NOMO-1 treated with DMSO at 0.1 percent for 48 hours (cell line): Measurements from ENCODE around the gene PHACTR3.

Experiments used
- DNase-seq: peaks from one replicate; lab custom pipeline; 2025; ENCODE audit not compliant: unreplicated experiment; lab: John Stamatoyannopoulos, UW

The PHACTR3 gene

DNA sequence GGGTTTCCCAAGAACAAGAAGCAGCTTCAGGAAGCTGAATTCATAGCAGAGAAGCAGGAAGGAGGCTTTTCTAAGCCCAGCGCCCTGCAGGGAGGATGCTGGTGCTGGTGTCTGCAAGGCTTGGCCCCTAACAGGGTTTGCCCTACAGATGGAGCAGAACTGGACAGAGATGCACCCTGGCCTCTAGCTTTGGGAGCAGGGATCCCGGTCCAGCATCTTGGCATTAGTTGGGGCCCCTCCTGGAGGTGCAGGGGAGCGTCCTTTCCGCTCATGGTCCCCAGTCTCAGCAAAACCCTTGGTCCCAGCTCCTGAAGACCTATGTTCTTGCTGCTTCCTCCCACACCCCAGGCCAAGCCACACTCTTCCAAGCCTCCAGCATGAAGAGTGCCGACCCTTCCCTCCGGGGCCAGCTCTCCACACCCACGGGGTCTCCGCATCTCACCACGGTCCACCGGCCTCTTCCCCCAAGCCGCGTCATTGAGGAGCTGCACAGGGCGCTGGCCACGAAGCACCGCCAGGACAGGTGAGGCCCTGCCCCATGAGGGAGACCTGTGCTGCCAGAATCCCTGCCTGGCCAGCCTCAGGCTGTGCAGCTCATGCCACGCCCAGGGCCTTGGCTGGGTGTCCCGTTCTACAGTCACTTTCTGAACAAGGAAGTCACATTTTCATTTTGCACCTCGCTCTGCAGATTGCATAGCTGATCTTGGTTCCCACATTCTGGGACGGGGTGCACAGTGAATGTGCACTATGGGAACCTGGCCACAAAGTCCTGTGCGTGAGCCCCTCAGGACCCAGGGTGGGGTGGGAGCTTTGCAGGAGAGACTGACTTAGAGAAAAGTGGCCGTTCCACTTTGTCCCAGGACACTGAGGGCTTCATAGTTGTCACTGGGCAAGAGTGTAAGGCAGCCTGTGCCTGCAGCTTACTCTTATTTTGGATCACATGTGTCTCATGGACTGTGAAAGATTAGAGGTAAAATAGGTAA lies 168.9 kb downstream of the PHACTR3 start:
- no peak for DNase-seq

DNA sequence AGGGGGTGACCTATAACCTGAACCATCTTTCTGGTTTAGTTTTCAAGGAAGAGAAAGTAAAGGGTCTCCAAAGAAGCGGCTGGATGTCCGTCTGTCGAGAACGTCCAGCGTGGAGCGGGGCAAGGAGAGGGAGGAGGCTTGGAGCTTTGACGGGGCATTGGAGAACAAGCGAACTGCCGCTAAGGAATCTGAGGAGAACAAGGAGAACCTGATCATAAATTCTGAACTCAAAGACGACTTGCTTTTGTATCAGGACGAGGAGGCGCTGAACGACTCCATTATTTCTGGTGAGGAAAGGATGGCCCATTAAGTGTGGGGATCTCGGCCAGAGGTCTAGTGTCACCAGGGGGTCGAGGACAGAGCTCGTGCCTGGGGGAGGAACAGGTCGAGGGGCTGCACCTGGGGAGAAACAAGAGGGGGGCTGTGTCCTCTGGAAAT lies 169.9 kb downstream of the PHACTR3 start:
- DNase-seq, result no peak

GRCh38 chr20:59774921-59775686 lies 170.8 kb downstream of the PHACTR3 start:
- no peak for DNase-seq

DNA sequence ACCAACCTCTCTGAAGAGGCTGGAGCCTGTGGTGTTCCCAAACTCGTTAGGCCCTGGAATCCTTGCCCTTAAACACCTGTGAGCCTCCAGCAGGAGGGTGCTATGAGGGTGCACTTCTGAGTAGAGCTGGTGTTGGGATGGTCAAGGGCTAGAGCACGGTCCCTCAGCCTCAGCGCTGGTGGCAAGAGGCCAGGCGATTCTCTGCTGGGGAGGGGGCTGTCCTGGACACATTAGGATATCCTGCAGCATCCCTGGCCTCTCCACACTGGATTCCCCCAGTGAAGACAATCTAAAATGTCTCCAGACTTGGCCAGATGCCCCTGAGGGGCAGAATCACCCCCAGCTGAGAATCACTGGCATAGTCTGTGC lies 171.3 kb downstream of the PHACTR3 start:
- DNase-seq, result no peak

DNA sequence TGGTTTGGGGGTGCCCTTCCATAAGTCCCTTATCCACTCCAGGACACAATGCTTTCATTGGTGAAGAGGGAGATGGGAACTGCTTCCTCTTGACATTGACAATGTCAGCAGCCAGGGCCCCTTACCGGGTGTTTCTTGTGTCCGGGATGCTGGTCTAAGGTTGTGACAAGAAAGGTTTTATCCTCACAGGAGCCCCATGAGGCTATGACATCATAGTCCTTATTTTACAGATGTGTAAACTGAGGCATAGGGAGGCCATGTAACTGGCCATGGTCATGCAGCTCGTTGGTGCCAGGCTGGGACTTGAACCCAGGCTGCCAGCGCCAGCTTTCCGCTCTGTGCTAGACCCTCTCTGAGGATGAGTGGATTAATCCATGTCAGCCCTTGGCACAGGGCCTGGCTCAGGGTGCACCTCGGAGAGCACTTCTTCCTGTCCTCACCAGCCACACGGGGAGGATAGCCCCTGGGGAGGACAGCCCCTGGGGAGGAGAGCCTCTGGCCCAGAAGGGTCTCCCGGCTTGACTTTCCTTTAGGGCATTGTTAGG lies 171.8 kb downstream of the PHACTR3 start:
- no peak for DNase-seq

DNA sequence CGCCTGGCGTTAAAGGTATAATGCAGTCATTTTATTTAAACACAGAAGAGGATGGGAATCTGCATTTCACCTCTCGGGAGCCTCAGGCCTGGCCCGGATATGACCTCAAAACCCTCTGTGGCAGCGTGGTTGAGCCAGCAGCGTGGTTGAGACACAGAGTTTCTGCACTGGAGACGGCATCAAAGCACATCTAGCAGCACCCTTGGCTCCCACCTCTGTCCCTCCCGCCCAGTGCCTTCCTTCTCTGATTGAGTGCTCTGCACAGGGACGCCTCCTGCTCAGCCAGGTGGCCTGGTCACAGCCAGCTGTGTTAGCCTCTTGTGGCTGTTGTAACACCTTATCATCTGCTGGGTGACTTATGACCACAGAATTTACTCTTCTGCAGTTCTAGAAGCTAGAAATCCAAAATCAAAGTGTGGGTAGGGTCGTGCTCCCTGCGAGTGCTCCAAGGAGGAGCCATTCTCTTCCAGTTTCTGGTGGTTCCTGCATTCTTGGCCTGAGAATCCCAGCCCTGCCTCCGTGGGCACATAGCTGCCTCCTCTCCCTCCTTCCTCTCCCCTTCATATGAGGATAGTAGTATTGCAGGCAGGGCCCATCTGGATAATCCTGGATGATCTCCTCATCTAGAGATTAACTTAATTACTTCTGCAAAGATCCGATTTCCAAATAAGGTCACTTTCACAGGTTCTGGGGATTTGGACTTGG lies 172.4 kb downstream of the PHACTR3 start:
- no peak for DNase-seq

- no peak for DNase-seq
These were observed 173.0 kb downstream of the PHACTR3 start for GRCh38 chr20:59777331-59777725.

DNA sequence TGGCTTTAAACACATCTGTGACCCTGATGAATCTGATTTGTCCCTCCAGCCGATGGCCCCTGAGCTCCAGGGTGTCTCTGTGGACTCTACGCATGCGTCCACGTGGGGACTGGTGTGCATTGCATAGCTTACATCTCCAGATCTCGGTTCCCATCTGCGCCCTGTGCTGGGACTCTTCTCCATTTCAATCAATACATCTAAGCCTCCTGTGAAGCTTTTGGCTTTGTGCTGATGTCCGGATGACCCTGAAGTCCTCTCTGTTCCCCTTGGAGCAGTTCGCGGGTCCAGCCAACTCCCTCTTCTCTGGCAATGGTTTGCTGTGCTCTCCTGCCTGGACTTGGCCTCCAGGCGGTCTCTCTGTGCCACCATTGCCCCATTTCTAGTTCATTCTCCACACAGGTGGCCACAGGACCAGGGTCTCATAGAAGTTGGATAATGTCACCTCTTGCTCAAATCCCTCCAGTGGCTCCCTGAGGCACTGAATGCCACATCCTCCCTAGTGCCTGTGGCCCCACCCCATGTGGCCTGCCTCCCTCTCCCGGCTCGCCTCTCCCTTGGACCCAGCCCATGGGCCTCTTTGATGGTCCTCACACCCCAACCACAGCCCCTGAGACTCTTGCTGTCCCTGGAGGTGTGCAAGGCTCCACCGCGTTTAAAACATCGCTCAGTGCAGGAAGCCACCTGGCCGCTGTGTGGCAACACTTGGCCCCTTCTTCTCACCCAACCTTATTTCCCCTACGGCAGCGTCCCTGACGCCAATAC lies 173.7 kb downstream of the PHACTR3 start:
- no peak for DNase-seq

DNA sequence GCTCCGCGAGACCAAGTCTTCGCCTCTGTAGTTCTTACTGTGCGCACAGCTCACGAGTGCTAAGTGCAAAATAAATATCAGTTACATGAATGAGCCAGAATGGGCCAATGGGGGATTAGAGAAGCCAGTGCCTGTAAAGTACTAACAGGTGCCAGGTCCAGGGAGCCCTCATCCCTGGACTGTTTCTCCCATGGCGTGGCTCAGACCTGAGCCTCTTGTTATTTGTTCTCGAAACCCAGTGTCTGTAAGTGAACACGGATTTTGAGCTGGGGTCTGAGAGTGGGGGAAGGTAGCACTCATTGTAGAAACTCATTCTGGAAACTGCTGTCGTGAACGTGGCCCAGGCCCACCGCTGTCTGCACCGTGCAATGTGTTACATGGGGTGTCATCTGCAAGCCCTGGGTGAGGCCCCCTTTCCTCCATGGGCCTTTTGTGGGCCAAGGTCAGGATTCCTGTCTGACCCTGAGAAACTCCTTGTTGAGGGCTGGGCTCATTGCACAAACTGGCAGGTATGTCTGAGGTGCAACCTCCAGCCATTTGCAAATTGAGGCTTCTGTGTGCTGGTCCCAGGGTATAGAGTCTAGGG lies 174.4 kb downstream of the PHACTR3 start:
- no peak for DNase-seq

- DNase-seq, result no peak
These were observed 175.5 kb downstream of the PHACTR3 start for GRCh38 chr20:59779656-59780380.

- DNase-seq, result no peak
These were observed 176.3 kb downstream of the PHACTR3 start for GRCh38 chr20:59780494-59781185.

GRCh38 chr20:59781226-59781625 lies 176.9 kb downstream of the PHACTR3 start:
- no peak for DNase-seq

- DNase-seq, result no peak
These were observed 178.8 kb downstream of the PHACTR3 start for GRCh38 chr20:59782986-59783640.

DNA sequence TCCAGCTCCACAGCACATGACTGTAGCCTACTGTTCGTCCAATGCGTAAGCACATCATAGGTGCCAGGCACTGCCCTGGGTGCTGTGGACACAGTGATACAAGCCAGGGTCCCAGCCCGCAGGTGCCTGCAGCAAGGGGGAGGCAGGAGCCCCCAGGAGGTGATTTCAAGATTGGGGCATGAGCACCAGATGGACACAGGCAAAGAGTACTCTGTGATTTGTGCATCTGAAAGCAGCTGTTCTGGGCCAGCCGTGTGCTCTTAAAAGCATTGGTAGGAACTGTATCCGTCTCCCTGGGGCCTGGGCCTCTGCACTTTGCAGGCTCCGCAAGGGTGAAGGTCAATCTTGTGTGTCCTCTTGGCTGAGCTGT lies 179.3 kb downstream of the PHACTR3 start:
- no peak for DNase-seq

DNA sequence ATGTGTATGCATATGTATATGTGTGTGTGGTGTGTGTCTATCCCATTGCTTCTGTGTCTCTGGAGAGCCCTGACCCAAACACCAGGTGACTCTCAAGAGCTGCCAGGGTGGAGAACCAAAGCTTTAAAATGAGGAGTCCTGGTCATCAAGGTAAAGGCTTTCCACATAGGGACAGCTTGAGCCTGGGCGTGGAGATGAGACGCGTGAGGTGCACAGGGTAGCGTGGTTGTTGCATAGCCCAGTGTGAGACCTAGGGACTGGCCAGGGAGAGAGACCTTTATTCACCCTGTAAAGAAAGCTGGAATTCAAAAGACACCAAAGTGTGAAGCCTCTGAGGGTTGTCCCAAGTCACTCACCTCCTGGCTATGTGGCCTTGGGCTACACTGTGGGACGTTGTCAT lies 180.0 kb downstream of the PHACTR3 start:
- no peak for DNase-seq

DNA sequence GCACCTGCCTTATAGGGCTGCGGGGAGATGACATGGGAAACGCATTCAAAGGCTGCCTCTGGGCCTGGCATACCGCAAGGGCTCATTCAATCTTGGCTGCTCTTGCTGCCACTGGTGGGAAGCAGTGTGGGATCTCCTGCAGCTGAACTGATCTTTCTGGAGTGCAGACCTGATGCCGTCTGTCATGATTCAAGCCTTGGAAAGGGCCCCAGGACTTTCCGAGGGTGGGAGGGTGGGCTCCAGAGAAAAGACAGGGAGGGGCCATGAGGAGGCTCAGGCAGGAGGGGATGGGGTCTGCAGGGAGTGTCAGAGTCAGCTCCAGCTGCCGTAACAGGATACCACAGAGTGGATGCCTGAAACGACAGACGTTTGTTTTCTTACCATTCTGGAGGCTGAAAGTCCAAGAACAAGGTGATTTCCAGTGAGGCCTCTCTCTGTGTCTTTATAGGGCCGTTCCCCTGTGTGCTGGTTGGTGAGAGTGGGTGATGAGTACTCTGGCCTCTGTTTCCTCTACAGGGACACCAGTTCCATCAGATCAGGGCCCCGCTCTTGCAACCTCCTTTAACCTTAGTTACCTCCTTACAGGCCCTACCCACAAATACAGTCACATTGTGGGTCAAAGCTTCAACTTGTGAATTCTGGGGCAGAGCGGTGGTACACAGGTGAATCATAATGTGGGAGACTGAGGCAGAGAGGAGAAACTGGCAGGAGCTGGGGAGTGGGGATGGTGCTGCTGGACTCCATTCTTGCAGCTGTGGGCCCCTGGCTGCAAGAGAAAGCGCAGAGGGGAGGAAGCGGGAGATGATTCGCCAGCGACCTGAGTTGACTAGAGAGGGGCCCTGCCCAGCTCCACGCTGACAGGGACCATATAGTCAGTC lies 180.7 kb downstream of the PHACTR3 start:
- no peak for DNase-seq

DNA sequence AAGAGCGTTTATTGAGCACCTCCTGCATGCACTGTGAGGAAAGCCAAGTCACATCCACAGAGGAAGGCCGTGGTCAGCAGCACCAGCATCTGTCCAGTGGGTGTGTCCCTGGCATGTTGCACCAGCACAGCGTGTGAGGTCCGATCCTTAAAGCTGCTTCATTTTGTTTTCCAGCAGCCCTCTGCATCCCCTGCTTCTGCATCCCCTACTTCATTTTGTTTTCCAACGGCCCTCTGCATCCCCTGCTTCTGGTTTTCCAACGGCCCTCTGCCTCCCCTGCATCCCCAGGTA lies 181.3 kb downstream of the PHACTR3 start:
- DNase-seq, result no peak
